ENCODE data around the gene FSIP2.

The FSIP2 gene, protein sequence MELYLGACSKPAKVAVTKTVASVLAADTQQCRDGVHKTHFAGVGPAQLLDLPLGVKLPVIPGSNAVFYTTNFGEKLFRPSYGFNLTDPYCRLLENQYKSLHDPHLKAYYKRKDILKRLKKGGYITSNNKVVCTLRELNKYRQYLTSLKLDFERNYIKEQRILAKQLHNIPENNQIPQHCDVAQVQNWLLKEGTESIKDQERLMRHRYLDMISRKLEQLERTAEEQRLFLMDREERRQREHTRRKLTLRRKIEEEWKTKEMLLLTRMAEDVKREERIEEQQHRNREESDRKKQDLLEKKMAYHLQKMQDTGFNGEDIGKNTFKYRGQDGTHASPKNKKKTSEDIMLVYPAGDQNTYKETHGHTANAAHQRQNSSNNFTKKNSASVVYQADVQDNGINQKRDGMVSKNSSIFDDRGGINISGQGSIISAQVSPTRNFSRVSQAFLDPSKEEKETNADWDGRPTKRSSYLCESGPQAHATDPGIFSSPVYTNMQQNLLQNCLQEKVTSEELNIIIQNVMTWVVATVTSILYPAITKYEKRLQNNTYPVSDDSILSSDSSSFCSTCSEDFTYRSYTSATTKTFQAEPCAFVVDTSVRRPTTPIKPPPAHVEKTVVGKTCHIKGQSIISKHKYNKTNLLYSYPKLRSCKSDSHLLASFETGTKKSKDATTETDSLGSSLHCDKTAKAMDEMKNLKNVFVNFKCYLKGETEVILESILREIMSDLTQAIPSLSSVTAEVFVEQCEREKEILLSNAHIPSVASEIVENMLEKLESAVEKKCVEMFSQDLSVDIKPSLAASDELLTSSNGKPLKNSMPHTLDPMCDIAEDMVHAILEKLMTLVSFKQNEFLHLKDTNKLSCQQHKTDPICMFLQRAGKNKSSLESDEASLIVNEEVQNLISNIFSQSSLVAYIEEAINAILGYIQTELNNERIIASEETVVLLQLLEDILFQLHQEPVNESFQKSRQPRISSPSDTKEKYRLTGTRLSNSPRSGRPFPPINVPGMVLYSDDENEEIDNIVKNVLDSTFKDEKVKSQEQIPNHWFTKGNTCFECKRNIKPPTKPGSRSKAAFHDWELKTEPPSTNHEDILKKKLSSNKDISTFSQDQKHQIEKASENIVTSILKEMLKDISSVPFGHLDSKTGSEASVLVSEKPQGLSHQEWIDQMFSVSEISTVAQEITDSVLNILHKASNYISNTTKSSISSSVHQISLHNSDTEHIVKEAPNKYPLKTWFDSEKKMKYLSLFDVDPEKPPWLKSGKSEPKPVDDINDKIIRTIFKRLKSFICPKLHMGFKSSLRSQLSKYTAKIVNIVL (N-terminal part only)

GRCh38 chr2:185738679-185739472 lies at the start of gene FSIP2:
Gene FSIP2, plus strand, starts transcription at chr2:185738804. Its CDS starts 91 bp downstream, at chr2:185738895.
- no peak for DNase-seq (ENCODE audit: low spot score)

GRCh38 chr2:185689906-185690539 lies 48.6 kb upstream of the FSIP2 start:
- DNase-seq (ENCODE audit: low spot score), result no peak

DNA sequence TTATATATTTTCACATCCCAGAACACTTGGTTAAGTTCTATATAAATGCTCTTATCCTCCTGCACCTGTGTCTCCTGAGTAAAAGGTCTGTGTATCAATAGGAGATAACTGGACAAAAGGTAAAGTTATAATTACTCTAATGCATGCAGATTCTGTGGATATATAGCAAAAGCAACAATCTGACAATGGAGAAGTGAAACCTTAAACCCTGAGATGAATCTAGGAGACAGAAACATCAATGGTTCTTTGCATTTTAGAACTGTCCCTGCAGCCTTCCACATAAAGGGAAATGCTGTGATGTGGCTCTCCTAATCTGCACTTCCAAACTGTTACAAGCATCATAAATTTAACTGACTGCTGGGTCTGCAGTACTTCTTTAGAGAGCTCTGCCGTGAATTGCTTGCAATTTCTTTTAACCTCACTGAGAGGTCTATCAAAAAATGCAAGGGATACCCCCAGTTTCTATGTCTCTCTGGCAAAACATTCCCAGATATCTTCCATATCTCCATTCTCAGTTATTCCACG lies 42.8 kb upstream of the FSIP2 start:
- no peak for DNase-seq (ENCODE audit: low spot score)

DNA sequence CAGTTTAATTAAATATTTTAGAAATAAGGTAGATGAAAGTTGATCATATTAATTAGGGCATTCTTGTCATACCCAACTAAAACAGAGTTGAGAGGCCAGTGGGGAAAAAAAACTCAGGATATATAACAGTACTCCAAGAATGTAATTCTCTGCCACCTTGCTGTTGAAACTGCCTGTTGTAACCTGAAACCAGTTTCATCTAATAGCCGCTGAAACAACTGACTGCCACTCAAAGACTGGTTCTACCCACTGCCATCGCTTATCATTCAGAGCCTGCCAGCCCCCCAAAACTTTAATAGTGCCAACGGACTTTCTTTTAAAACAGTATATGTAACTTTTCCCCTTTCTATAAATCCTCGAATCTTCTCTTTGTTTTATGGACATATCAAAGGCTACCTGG lies 37.7 kb upstream of the FSIP2 start:
- DNase-seq (ENCODE audit: low spot score), result no peak

DNA sequence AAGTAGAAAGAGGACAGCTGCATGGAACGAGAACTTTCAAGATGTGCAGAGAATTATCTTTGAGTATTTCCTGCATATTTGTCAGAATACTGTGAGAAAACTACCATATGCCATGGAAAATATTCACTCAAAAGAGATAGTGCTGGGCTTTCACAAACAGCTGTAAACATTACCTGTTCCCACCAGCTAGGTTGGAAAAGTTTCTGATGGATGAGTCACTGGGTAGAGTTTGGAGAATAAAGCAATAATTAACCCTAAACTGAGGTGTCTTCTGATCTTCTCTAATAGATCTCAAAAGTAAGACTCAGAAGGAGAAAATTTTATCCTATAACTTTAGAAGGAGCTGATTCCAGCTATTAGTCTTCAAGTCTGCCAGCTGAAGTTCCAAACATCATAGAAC lies 3.9 kb upstream of the FSIP2 start:
- no peak for DNase-seq (ENCODE audit: low spot score)

DNA sequence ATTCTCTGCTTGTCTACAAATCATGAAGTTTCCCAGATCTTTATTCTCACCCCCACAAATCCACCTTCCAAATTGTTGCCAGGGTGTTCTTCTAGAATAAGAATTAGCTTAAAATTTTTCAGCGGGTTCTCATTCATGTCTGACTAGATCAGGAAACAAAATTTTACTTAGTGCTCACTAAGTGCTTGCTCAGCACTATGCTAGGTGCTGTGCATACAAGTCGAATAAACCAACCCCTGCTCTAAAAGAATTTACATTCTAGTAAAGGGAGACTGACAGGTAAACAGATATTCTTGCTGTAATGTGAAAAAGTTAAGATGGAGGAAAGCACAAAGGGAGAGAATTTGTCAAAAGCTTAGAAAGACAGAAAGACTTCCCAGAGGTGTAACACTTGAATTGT lies 2.4 kb upstream of the FSIP2 start:
- DNase-seq (ENCODE audit: low spot score), result no peak

DNA sequence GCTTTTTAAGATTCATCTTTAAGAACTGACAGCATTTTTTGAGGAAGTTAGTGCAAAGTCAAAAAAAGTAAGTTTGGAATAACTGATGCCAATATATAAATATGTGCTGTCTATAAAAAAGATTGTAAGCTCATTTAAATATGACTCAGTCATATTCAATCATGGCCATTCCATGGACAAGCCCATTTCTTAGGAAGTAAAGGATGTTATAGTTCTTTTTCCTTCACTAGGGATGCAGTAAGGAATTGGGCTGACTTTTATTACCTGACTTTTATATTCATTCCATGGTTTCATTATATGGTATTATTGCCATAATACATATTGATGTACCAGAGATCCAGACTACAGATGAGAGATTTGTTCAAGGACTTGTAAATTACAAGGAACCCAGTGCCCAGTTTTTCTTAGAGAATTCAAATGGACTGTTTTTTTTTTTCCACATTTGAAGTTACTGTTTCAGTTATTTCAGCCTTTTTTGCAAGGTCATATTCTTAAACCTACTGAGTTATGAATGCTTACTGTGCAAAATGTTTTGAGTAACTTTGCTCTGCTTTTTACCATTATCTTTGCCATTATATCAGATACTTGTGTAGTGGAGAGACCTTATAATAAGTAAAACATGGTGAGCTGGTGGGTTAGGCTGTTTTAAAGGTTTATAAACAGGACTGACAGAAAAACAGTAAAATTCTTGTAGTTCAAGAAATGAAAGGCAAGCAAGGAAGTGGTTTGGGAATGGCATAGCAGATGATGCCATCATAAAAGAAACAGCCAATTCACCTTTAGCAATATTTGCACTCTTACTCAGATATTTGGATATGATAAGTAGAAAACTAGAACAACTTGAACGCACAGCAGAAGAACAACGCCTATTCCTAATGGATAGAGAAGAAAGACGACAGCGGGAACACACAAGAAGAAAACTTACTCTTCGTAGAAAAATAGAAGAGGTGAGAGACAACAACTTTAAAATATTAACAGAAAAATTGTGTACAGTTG lies 7.6 kb downstream of the FSIP2 start:
- DNase-seq (ENCODE audit: low spot score), result no peak

GRCh38 chr2:185757356-185757755 lies 18.8 kb downstream of the FSIP2 start:
- DNase-seq (ENCODE audit: low spot score), result no peak

- DNase-seq (ENCODE audit: low spot score), result no peak
These were observed 32.8 kb downstream of the FSIP2 start for GRCh38 chr2:185771396-185771795.

- no peak for DNase-seq (ENCODE audit: low spot score)
These were observed 42.3 kb downstream of the FSIP2 start for GRCh38 chr2:185780890-185781289.

DNA sequence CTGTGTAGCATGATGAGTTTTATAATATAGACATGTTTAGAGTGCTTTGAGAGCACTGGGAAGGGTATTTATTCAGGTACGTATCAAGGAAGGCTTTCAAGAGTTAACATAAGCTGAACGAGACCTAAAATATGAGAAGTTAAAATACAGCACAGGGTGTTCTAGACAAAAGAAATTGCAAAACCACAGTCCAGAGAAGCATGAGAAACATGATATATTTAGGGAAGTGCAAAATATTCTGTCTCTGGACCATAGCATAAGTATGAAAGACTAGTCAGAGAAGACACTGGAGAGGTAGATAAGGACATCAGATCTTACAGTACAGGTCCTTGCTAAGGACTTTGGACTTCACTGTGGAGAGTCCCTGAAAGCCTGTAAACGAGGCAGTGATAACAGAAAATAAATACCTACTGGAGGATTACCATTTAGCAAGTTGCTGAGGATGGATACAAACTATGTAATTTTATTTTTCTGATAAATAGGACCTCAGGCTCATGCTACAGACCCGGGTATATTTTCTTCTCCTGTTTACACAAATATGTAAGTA lies 43.7 kb downstream of the FSIP2 start:
- no peak for DNase-seq (ENCODE audit: low spot score)

DNA sequence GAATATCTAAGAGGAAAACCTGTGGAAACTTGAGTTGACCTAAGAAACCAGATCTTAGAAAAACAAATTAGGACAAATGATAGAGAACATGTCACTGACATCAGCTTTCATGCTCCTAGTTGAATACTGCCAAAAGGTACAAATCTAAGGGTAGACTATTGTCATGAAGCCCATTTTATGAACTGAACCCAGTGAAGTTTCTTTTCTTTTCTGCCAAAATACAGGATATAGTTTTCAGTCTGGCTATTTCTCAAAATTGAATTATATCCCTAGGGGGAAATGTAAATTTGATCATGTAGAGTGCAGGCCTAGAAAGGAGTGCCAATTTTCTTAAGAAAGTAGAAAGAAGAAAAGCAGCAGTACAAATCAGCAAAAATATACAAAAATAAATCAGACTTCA lies 46.6 kb downstream of the FSIP2 start:
- no peak for DNase-seq (ENCODE audit: low spot score)

GRCh38 chr2:185785851-185786473 lies 47.4 kb downstream of the FSIP2 start:
- DNase-seq (ENCODE audit: low spot score), result no peak

- DNase-seq (ENCODE audit: low spot score), result no peak
These were observed 48.9 kb downstream of the FSIP2 start for GRCh38 chr2:185787227-185788145.

- no peak for DNase-seq (ENCODE audit: low spot score)
These were observed 51.8 kb downstream of the FSIP2 start for GRCh38 chr2:185790361-185790760.

DNA sequence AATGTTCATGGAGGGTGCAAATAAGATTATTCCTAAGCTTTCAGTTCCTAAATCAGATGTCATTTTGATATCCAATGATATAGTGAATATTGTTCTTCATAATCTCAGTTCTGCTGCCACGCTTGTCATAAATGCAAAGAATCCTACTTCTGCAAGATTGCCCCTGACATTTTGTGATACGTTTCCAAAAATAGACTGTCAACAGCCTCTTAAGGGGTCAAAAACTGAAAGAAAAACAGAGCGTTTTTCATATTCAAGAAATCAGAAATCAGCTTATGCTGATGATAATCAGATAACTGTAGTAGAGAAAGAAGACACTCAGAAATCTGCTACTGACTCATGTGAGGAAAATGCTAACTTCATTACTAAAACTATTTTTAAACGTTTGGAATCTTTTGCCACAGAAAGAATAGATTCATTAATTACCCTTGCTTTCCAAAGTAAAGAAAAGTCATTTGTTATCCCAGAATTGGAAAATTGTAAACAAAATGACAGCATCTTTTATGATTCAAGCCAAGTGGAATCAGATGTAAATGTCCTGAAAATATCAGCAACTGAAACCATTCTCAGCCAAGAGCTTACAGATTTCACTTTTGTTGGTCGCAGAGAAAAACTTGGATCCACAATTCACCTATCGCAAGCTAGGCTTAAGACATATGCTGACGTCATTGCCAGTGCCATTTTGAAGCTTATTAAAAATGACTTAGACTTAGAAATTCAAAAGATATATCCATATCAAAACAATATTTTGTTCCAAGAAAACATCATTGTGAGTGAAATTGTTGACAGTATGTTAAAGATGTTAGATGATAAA lies 55.1 kb downstream of the FSIP2 start:
- no peak for DNase-seq (ENCODE audit: low spot score)

GRCh38 chr2:185796758-185797157 lies 58.2 kb downstream of the FSIP2 start:
- DNase-seq (ENCODE audit: low spot score), result no peak

Data from CD4-positive, alpha-beta T cell treated with Interleukin-2 at 100 ng/mL for 4 hours (primary cell).